H9 (cell line): ENCODE measurements around the gene C1orf146. TPM values are rescaled to one million over a fixed set of nuclear protein-coding genes. Genes with fewer than 3 reads are reported as not detected.

Experiments
- DNase-seq: peaks from one replicate; pipeline ENCODE4 v3.0.0-alpha.2; 2017
- H2AFZ ChIP-seq: one replicate; pipeline ENCODE4 v1.6.1; 2013; ENCODE audit warnings: mild to moderate bottlenecking, low read length, control low read depth, moderate library complexity
- H2AK5ac ChIP-seq: 2 replicates; pipeline ENCODE4 v1.6.1; 2013; ENCODE audit warnings: low read length, control low read depth, mixed read lengths; ENCODE audit not compliant: insufficient read length
- H2BK120ac ChIP-seq: one replicate; pipeline ENCODE4 v1.6.1; 2013; ENCODE audit warnings: low read depth, mild to moderate bottlenecking, low read length, control low read depth, inconsistent platforms; ENCODE audit not compliant: poor library complexity, severe bottlenecking
- H2BK12ac ChIP-seq: 2 replicates; pipeline ENCODE4 v1.6.1; 2013; ENCODE audit warnings: low read length, control low read depth, mixed read lengths, low read depth; ENCODE audit not compliant: insufficient read length
- H2BK15ac ChIP-seq: 2 replicates; pipeline ENCODE4 v1.6.1; 2013; ENCODE audit warnings: low read depth, low read length, control low read depth
- H2BK20ac ChIP-seq: one replicate; pipeline ENCODE4 v1.6.1; 2013; ENCODE audit warnings: low read depth, mild to moderate bottlenecking, low read length, control low read depth, inconsistent platforms; ENCODE audit not compliant: poor library complexity, severe bottlenecking
- H2BK5ac ChIP-seq: 2 replicates; pipeline ENCODE4 v1.6.1; 2013; ENCODE audit warnings: low read length, control low read depth, mixed read lengths; ENCODE audit not compliant: insufficient read length
- H3K14ac ChIP-seq: 2 replicates; pipeline ENCODE4 v1.6.1; 2013; ENCODE audit warnings: low read length, control low read depth; ENCODE audit not compliant: insufficient read depth
- H3K18ac ChIP-seq: 2 replicates; pipeline ENCODE4 v1.6.1; 2013; ENCODE audit warnings: low read depth, mild to moderate bottlenecking, mixed read lengths, low read length, control low read depth; ENCODE audit not compliant: insufficient read length
- H3K23ac ChIP-seq: 2 replicates; pipeline ENCODE4 v1.6.1; 2013; ENCODE audit warnings: low read length, control low read depth, mixed read lengths, low read depth; ENCODE audit not compliant: insufficient read length
- H3K23me2 ChIP-seq: 2 replicates; pipeline ENCODE4 v1.6.1; 2013; ENCODE audit warnings: low read depth, mild to moderate bottlenecking, mixed read lengths, low read length, control low read depth; ENCODE audit not compliant: insufficient read length, poor library complexity, severe bottlenecking
- H3K27ac ChIP-seq: 2 replicates; pipeline ENCODE4 v1.5.1; 2013; ENCODE audit warnings: low read length, control low read depth, mixed read lengths, low read depth; ENCODE audit not compliant: insufficient read length
- H3K27me3 ChIP-seq: 2 replicates; pipeline ENCODE4 v1.6.1; 2013; ENCODE audit warnings: low read length, control low read depth, inconsistent platforms; ENCODE audit not compliant: insufficient read depth
- H3K4ac ChIP-seq: 2 replicates; pipeline ENCODE4 v1.6.1; 2013; ENCODE audit warnings: low read depth, mild to moderate bottlenecking, control low read depth, inconsistent platforms, low read length, moderate library complexity
- H3K4me1 ChIP-seq: 2 replicates; pipeline ENCODE4 v1.6.1; 2013; ENCODE audit warnings: low read length, control low read depth, inconsistent platforms; ENCODE audit not compliant: insufficient read depth
- H3K4me2 ChIP-seq: 2 replicates; pipeline ENCODE4 v1.6.1; 2013; ENCODE audit warnings: low read length, control low read depth, mixed read lengths; ENCODE audit not compliant: insufficient read length, insufficient read depth
- H3K56ac ChIP-seq: 2 replicates; pipeline ENCODE4 v1.6.1; 2013; ENCODE audit warnings: low read depth, mild to moderate bottlenecking, mixed read lengths, low read length, control low read depth; ENCODE audit not compliant: insufficient read length
- H3K79me1 ChIP-seq: 2 replicates; pipeline ENCODE4 v1.6.1; 2013; ENCODE audit warnings: low read depth, mild to moderate bottlenecking, moderate library complexity, low read length, control low read depth, inconsistent platforms; ENCODE audit not compliant: insufficient read depth, poor library complexity, severe bottlenecking
- H3K79me2 ChIP-seq: 2 replicates; pipeline ENCODE4 v1.6.1; 2013; ENCODE audit warnings: low read length, control low read depth, inconsistent platforms; ENCODE audit not compliant: insufficient read depth
- H3K9ac ChIP-seq: 2 replicates; pipeline ENCODE4 v1.6.1; 2013; ENCODE audit warnings: low read length, control low read depth, mixed read lengths; ENCODE audit not compliant: insufficient read length; ENCODE audit errors: extremely low read depth
- H3K9me3 ChIP-seq: one replicate; pipeline ENCODE4 v1.6.1; 2013; ENCODE audit warnings: low read depth, low read length, inconsistent platforms; ENCODE audit not compliant: control insufficient read depth
- H3T11ph ChIP-seq: one replicate; pipeline ENCODE4 v1.6.1; 2013; ENCODE audit warnings: mild to moderate bottlenecking, low read length, control low read depth, inconsistent platforms
- H4K20me1 ChIP-seq: one replicate; pipeline ENCODE4 v1.6.1; 2013; ENCODE audit not compliant: control insufficient read depth, insufficient read length, insufficient read depth
- H4K5ac ChIP-seq: 2 replicates; pipeline ENCODE4 v1.6.1; 2013; ENCODE audit warnings: low read depth, mild to moderate bottlenecking, mixed read lengths, low read length, control low read depth; ENCODE audit not compliant: insufficient read length
- H4K8ac ChIP-seq: replicated peaks from 2 replicates; pipeline ENCODE4 v1.6.1; 2013; ENCODE audit warnings: low read length, control low read depth, mixed read lengths, low read depth; ENCODE audit not compliant: insufficient read length
- H4K91ac ChIP-seq: 2 replicates; pipeline ENCODE4 v1.6.1; 2013; ENCODE audit warnings: low read depth, mild to moderate bottlenecking, moderate library complexity, mixed read lengths, low read length, control low read depth; ENCODE audit not compliant: insufficient read length
- H3K27ac Mint-ChIP-seq, 3 experiments: 2 replicates in 2 of 3; 3 replicates in 1 of 3; pipeline ENCODE4 v1.8.0; 2020 to 2021; ENCODE audit warnings: mixed read lengths in 3 of 3, mild to moderate bottlenecking in 1 of 3, moderate library complexity in 1 of 3
- H3K27me3 Mint-ChIP-seq: 2 replicates; pipeline ENCODE4 v1.8.0; 2021; ENCODE audit warnings: low read depth, mild to moderate bottlenecking, moderate library complexity, mixed read lengths
- H3K36me3 Mint-ChIP-seq, 3 experiments: 2 replicates in 2 of 3; 3 replicates in 1 of 3; pipeline ENCODE4 v1.8.0; 2020 to 2021; ENCODE audit warnings: low read depth in 3 of 3, mixed read lengths in 3 of 3; ENCODE audit not compliant: insufficient read depth in 1 of 3
- H3K4me1 Mint-ChIP-seq, 2 experiments: 2 replicates each; pipeline ENCODE4 v1.8.0; 2020; ENCODE audit warnings: mixed read lengths in 2 of 2
- H3K4me3 Mint-ChIP-seq, 2 experiments: 2 replicates in 1 of 2; 3 replicates in 1 of 2; pipeline ENCODE4 v1.8.0; 2020 to 2021; ENCODE audit warnings: mild to moderate bottlenecking in 2 of 2, mixed read lengths in 2 of 2, moderate library complexity in 1 of 2
- H3K9me3 Mint-ChIP-seq, 2 experiments: 2 replicates in 1 of 2; 3 replicates in 1 of 2; pipeline ENCODE4 v1.8.0; 2020; ENCODE audit warnings: mild to moderate bottlenecking in 2 of 2, mixed read lengths in 2 of 2, moderate library complexity in 1 of 2
- CTCF ChIP-seq: fragments of 200-600 bp; sonication (generic); conservative IDR thresholded peaks from 3 replicates; pipeline ENCODE4 v1.8.0; 2021; ENCODE audit warnings: antibody characterized with exemption, mild to moderate bottlenecking
- WGBS: extraction: QIAGEN DNeasy Blood & Tissue Kit; methylation state at CpG from one replicate; pipeline ENCODE4 v1.1.7; 2013; ENCODE audit warnings: missing lambda C conversion rate, low lambda C conversion rate, mixed read lengths; ENCODE audit not compliant: insufficient read length; ENCODE audit errors: extremely low coverage; 5-methylcytosine and 5-hydroxymethylcytosine counted together
- total RNA-seq: library from RNA; stranded (reverse); gene quantifications from 2 replicates; pipeline ENCODE4 v1.2.1, GENCODE V29; 2021

Gene C1orf146
- total RNA-seq, 1 experiment from 2014 or later: not detected

- H3K4me3 Mint-ChIP-seq: no peak overlapping the region
- peaks cover 23 to 71% (median 54%) of the 10 kb centered on the region in 3 experiments; a peak in 6 of 7 replicates for H3K36me3 Mint-ChIP-seq
- H3K9me3 Mint-ChIP-seq: no peaks in the 10 kb centered on the region
- Histone ChIP-seq H4K8ac (no peak overlapping the region), H2BK12ac (no peak overlapping the region), H2BK120ac (no peak overlapping the region), H3K79me2 (no peaks in the 10 kb centered on the region), H3K79me1 (no peaks in the 10 kb centered on the region), H3K18ac (no peak overlapping the region), H4K5ac (no peak overlapping the region), H3K4me1 (no peaks in the 10 kb centered on the region), H3K23ac (no peak overlapping the region), H2AFZ (no peak overlapping the region), H3K23me2 (no peaks in the 10 kb centered on the region), H3K27me3 (no peaks in the 10 kb centered on the region), H2AK5ac (no peak overlapping the region), H3K27ac (no peak overlapping the region), H2BK20ac (no peak overlapping the region), H3K9ac (no peak overlapping the region), H3K56ac (no peak overlapping the region), H3T11ph (no peak overlapping the region), H3K9me3 (no peaks in the 10 kb centered on the region), H2BK15ac (no peak overlapping the region), H4K20me1 (no peaks in the 10 kb centered on the region), H3K14ac (no peak overlapping the region), H3K4ac (no peak overlapping the region), H2BK5ac (no peak overlapping the region), H3K4me2 (no peak overlapping the region), H4K91ac (no peak overlapping the region)
- H3K27ac Mint-ChIP-seq: no peak overlapping the region
- H3K4me1 Mint-ChIP-seq: no peaks in the 10 kb centered on the region
- TF ChIP-seq CTCF: no peak
- DNase-seq: no peak
- no CpG with 5 or more reads among the region's 3 CpGs for WGBS
- no peaks in the 10 kb centered on the region for H3K27me3 Mint-ChIP-seq
Observed at GRCh38 chr1:92262516-92262915, 44.8 kb downstream of the C1orf146 start.
